Small intestine (tissue), 7 donors: Measurements from ENCODE around the gene COMMD3. TPM values are rescaled to one million over a fixed set of nuclear protein-coding genes. Genes with fewer than 3 reads are reported as not detected.

ENCODE experiments used
- DNase-seq, 2 donors: peaks; one replicate each; pipeline versions ENCODE4 v3.0.0 to v3.0.0-alpha.2; 2013
- FAIRE-seq: peaks from 2 replicates; lab custom pipeline; 2012; peaks lifted over from hg19 to GRCh38; lab: Jason Lieb, UNC
- H3K27ac ChIP-seq, 3 donors: one replicate each; pipeline ENCODE4 v1.5.1; 2013; ENCODE audit warnings: low read length in 2 of 3, mild to moderate bottlenecking in 2 of 3, control low read depth in 1 of 3, inconsistent platforms in 1 of 3, low read depth in 1 of 3, moderate library complexity in 1 of 3
- H3K27me3 ChIP-seq, 3 donors: one replicate each; pipeline ENCODE4 v1.6.1; 2013; ENCODE audit warnings: low read length in 3 of 3, inconsistent platforms in 1 of 3; ENCODE audit not compliant: control insufficient read depth in 3 of 3, insufficient read depth in 3 of 3
- H3K36me3 ChIP-seq, 3 donors: one replicate each; pipeline ENCODE4 v1.6.1; 2013; ENCODE audit warnings: low read length in 3 of 3, inconsistent platforms in 1 of 3, low read depth in 1 of 3, mild to moderate bottlenecking in 1 of 3, moderate library complexity in 1 of 3; ENCODE audit not compliant: control insufficient read depth in 3 of 3, insufficient read depth in 2 of 3
- H3K4me1 ChIP-seq, 3 donors: one replicate each; pipeline ENCODE4 v1.6.1; 2013; ENCODE audit warnings: low read length in 2 of 3, inconsistent platforms in 1 of 3, low read depth in 1 of 3, mild to moderate bottlenecking in 1 of 3, moderate library complexity in 1 of 3; ENCODE audit not compliant: control insufficient read depth in 3 of 3, insufficient read depth in 2 of 3
- H3K4me3 ChIP-seq, 3 donors: one replicate each; pipeline ENCODE4 v1.5.1; 2013; ENCODE audit warnings: low read length in 3 of 3, control low read depth in 1 of 3, inconsistent platforms in 1 of 3, low read depth in 1 of 3, mild to moderate bottlenecking in 1 of 3, moderate library complexity in 1 of 3
- H3K9me3 ChIP-seq, 2 donors: one replicate each; pipeline ENCODE4 v1.6.1; 2013; ENCODE audit warnings: low read depth in 1 of 2, low read length in 1 of 2; ENCODE audit not compliant: control insufficient read depth in 2 of 2, insufficient read depth in 1 of 2
- WGBS, 3 donors: extraction: QIAGEN DNeasy Blood & Tissue Kit; methylation state at CpG; one replicate each; pipeline ENCODE4 v1.1.7; 2013; 5-methylcytosine and 5-hydroxymethylcytosine counted together
- polyA plus RNA-seq, 4 donors: library from polyadenylated mRNA; stranded (reverse) in 3 of 4; unstranded in 1 of 4; fragments of 200-250 nt in 3 of 4; fragments of 120-200 nt in 1 of 4; gene quantifications; one replicate each; pipeline versions ENCODE4 v1.2.1 to v1.2.3, GENCODE V29; 2013
- donor health status: healthy with polysubstance abuse.
- donor health status: control.
- donor health status: control.
- donor health status: Bipolar disorder and iron deficiency.
- donor health status: healthy.

COMMD3 gene
- polyA plus RNA-seq, 4 donors = 44.3 to 71.8 (median 66.9) TPM

DNA sequence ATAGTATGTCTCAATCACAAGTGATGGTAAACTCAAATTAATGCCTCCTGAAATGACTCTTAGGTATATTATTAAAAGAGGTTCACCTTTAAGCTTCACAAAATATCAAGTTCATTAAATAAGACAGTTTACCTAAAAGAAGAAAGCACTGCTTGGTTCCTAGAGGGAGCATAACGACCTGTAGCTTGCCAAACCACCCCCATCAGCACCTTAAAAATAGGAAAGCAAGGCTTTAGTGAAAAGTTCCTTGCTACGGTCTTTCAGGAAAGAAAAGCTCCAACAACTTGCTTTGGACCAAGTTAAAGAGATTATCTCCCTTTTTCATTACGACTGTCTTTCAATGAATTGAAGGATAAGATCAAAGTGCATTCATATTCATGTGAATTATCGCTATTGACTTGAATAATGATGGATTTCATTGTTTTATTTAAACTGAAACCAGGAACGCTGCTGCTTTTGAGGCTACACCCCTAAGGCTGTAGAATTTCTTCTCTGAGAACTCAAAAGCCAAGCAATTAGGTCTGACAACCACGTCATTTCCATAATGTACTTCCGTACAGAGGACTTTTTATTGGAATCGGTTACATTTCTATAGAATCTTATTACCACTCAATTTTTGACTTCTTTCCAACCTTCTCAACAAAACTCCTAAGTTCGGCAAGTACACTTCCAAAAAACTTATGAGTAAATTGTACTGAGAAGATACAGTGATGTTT is 22.2 kb downstream of the COMMD3 start:
- H3K4me3 ChIP-seq = no peak overlapping the region
- no peaks in the 10 kb centered on the region for H3K36me3 ChIP-seq
- peaks cover 2 to 73% (median 29%) of the 10 kb centered on the region in 3 donors for H3K27me3 ChIP-seq
- DNase-seq = peak in 1 of 2 donors; percentile 23
- no peak overlapping the region for H3K27ac ChIP-seq
- WGBS, 3 donors = 11 to 17% (median 13%) methylated on average over 9 of the region's 9 CpGs
- peaks cover 6 to 37% (median 9%) of the 10 kb centered on the region in 3 donors for H3K4me1 ChIP-seq
- FAIRE-seq = no peak
- H3K9me3 ChIP-seq = peaks cover 0 to 12% of the 10 kb centered on the region in 2 donors

- DNase-seq = no peak
- FAIRE-seq = no peak
- no peaks in the 10 kb centered on the region for H3K36me3 ChIP-seq
- no peak overlapping the region for H3K27ac ChIP-seq
- H3K27me3 ChIP-seq = peaks cover 2 to 67% (median 29%) of the 10 kb centered on the region in 3 donors
- H3K4me3 ChIP-seq = no peak overlapping the region
- H3K9me3 ChIP-seq = peaks cover 0 to 6% of the 10 kb centered on the region in 2 donors
- H3K4me1 ChIP-seq = peaks cover 6 to 34% (median 9%) of the 10 kb centered on the region in 3 donors
Measured at GRCh38 chr10:22338931-22339330, 22.7 kb downstream of the COMMD3 start.

DNA sequence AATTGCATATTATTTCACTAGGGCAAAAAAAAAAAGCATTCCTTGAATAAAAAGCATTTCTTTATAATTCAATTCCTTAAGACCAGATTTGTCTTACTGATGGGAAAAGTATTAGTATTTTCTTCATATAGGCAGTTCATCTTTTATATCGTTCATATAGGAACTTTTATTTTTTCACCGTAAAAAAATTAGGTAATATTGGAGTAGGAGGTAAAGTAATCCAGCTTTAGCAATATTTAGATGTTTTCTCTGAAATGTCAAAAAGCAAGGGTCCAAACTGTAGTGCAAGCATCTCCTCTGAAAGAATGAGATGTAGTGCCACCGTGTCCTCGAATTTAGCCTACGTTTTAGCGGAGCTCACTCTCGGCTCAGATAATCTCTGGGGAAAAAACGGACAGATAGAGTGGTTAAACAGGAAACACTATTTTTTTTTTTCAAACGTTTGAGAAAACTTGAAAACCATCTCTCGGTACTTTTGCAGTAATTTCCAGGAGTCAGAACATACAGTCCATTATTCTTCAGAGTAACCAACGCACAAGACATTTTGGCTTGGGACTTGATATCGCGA is 23.7 kb downstream of the COMMD3 start:
- Histone ChIP-seq H3K27me3 (peaks cover 3 to 66% (median 28%) of the 10 kb centered on the region in 3 donors), H3K4me1 (peaks cover 3 to 25% (median 6%) of the 10 kb centered on the region in 3 donors), H3K27ac (peak overlapping the region in 2 of 3 donors; percentile 39 to 92), H3K4me3 (peak overlapping the region in 2 of 3 donors; percentile 83 to 89), H3K36me3 (no peaks in the 10 kb centered on the region), H3K9me3 (no peaks in the 10 kb centered on the region)
- WGBS, 3 donors = 1 to 2% (median 1%) methylated on average over 13 of the region's 13 CpGs
- FAIRE-seq (peak; percentile 44), DNase-seq (no peak)

- 1% methylated on average over 55 to 98 of the region's 98 CpGs for WGBS, 3 donors
- Histone ChIP-seq H3K36me3 (no peaks in the 10 kb centered on the region), H3K4me3 (peak overlapping the region; percentile 83 to 92 (median 89)), H3K27me3 (peaks cover 5 to 66% (median 33%) of the 10 kb centered on the region in 3 donors), H3K4me1 (peaks cover 0 to 21% (median 6%) of the 10 kb centered on the region in 3 donors), H3K9me3 (no peaks in the 10 kb centered on the region), H3K27ac (peak overlapping the region; percentile 78 to 99 (median 92))
- FAIRE-seq = no peak
- peak; percentile 75 to 91 for DNase-seq
Measured at GRCh38 chr10:22340329-22341189, 24.4 kb downstream of the COMMD3 start.

- Histone ChIP-seq H3K27me3 (peaks cover 10 to 66% (median 32%) of the 10 kb centered on the region in 3 donors), H3K9me3 (no peaks in the 10 kb centered on the region), H3K4me3 (peak overlapping the region; percentile 83 to 92 (median 89)), H3K36me3 (no peaks in the 10 kb centered on the region), H3K27ac (peak overlapping the region in 1 of 3 donors; percentile 99), H3K4me1 (peaks cover 0 to 13% (median 1%) of the 10 kb centered on the region in 3 donors)
- FAIRE-seq (no peak), DNase-seq (no peak)
- WGBS, 3 donors = 1 to 2% (median 2%) methylated on average over 38 to 40 of the region's 40 CpGs
Measured at GRCh38 chr10:22341190-22341925, 25.2 kb downstream of the COMMD3 start.

GRCh38 chr10:22341926-22342196 is 25.7 kb downstream of the COMMD3 start:
- FAIRE-seq = no peak
- Histone ChIP-seq H3K27me3 (peaks cover 10 to 64% (median 28%) of the 10 kb centered on the region in 3 donors), H3K9me3 (no peaks in the 10 kb centered on the region), H3K27ac (no peak overlapping the region), H3K4me3 (no peak overlapping the region), H3K36me3 (no peaks in the 10 kb centered on the region), H3K4me1 (peaks cover 0 to 9% (median 0%) of the 10 kb centered on the region in 3 donors)
- WGBS, 3 donors = 28 to 40% (median 32%) methylated on average over 3 of the region's 3 CpGs
- DNase-seq = no peak

DNA sequence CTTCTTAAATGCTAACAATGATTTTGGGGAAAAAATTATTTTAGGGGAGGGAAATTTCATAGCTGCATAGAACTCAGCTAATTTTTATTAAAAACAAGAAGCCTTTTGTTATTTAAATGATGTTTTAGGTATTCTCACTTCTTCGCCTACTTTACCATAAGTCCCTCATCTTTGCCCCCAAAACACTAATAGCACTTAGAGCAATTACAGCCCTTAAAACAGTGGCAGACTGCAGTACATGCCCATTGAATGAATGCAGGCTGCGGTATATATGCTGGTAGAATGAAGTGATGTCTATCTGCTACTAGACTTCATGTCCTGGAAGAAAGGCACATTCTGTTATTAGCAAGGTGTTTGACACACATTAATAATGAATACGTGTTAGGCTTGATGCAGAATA is 26.2 kb downstream of the COMMD3 start:
- no peak for FAIRE-seq
- Histone ChIP-seq H3K36me3 (no peaks in the 10 kb centered on the region), H3K27ac (no peak overlapping the region), H3K27me3 (peaks cover 13 to 62% (median 26%) of the 10 kb centered on the region in 3 donors), H3K9me3 (no peaks in the 10 kb centered on the region), H3K4me1 (peaks cover 0 to 9% (median 0%) of the 10 kb centered on the region in 3 donors), H3K4me3 (no peak overlapping the region)
- peak in 1 of 2 donors; percentile 13 for DNase-seq
- WGBS, 3 donors = 38 to 45% (median 39%) methylated on average over 3 of the region's 3 CpGs
